Spleen (tissue), 11 donors: ENCODE measurements around the gene PMM2. TPM values are rescaled to one million over a fixed set of nuclear protein-coding genes. Genes with fewer than 3 reads are reported as not detected.
"Not testable (repeated sequence)": the region's sequence is repeated elsewhere in the genome, so short reads cannot be mapped to it uniquely, and the experiment has no call there.

Experiments used
- DNase-seq: peaks from one replicate; pipeline ENCODE4 v3.0.0-alpha.2; 2020
- H3K27ac ChIP-seq, 8 donors: fragments of 200-600 bp; sonication (generic) in 7 of 8; 1 replicate in 4 of 8; 2 replicates in 4 of 8; pipeline versions ENCODE4 v1.5.0 to v1.8.0; 2016 to 2021; ENCODE audit warnings: inconsistent platforms in 4 of 8, mild to moderate bottlenecking in 4 of 8, moderate library complexity in 1 of 8
- H3K27me3 ChIP-seq, 7 donors: fragments of 200-600 bp; sonication (generic) in 6 of 7; replicated peaks in 1 of 7; 1 replicate in 4 of 7; 2 replicates in 3 of 7; pipeline versions ENCODE4 v1.5.0 to v1.8.0; 2016 to 2021; ENCODE audit warnings: inconsistent platforms in 3 of 7, mild to moderate bottlenecking in 1 of 7
- H3K36me3 ChIP-seq, 6 donors: fragments of 200-600 bp; sonication (generic) in 5 of 6; 1 replicate in 4 of 6; 2 replicates in 2 of 6; pipeline versions ENCODE4 v1.5.0 to v1.8.0; 2016 to 2021; ENCODE audit warnings: inconsistent platforms in 2 of 6
- H3K4me1 ChIP-seq, 6 donors: fragments of 200-600 bp; sonication (generic) in 5 of 6; 1 replicate in 3 of 6; 2 replicates in 3 of 6; pipeline versions ENCODE4 v1.5.0 to v1.8.0; 2016 to 2021; ENCODE audit warnings: inconsistent platforms in 3 of 6
- H3K4me3 ChIP-seq, 8 donors: fragments of 200-600 bp; sonication (generic) in 7 of 8; 1 replicate in 4 of 8; 2 replicates in 4 of 8; pipeline versions ENCODE4 v1.5.0 to v1.8.0; 2016 to 2021; ENCODE audit warnings: inconsistent platforms in 4 of 8, mild to moderate bottlenecking in 4 of 8, moderate library complexity in 2 of 8
- H3K9me3 ChIP-seq, 8 donors: fragments of 200-600 bp; sonication (generic) in 7 of 8; 1 replicate in 4 of 8; 2 replicates in 4 of 8; pipeline versions ENCODE4 v1.5.0 to v1.8.0; 2016 to 2021; ENCODE audit warnings: inconsistent platforms in 4 of 8
- CTCF ChIP-seq, 11 experiments: fragments of 200-600 bp in 7 of 11; fragments of 450-650 bp in 4 of 11; sonication (generic) in 4 of 11; IDR thresholded peaks in 8 of 11; conservative IDR thresholded peaks in 3 of 11; 1 replicate in 7 of 11; 2 replicates in 4 of 11; pipeline versions ENCODE4 v1.4.0 to v1.8.0; 2016 to 2021; ENCODE audit warnings: antibody characterized with exemption in 11 of 11, inconsistent platforms in 4 of 11, mild to moderate bottlenecking in 1 of 11
- POLR2A ChIP-seq, 3 donors: fragments of 450-650 bp; IDR thresholded peaks; one replicate each; pipeline ENCODE4 v1.5.1; 2017; ENCODE audit warnings: antibody characterized with exemption in 3 of 3, mild to moderate bottlenecking in 1 of 3
- POLR2AphosphoS5 ChIP-seq, 3 donors: sonication (generic); formaldehyde crosslinking; IDR thresholded peaks; one replicate each; pipeline ENCODE4 v1.5.1; 2017; ENCODE audit warnings: antibody characterized with exemption in 3 of 3
- WGBS, 5 donors: extraction: QIAGEN DNeasy Blood & Tissue Kit in 3 of 5; methylation state at CpG; one replicate each; pipeline versions ENCODE4 v1.1.5 to v1.1.7; 2013 to 2018; 5-methylcytosine and 5-hydroxymethylcytosine counted together
- intact Hi-C: fragments of 100-400 bp; cut with DNase I; formaldehyde crosslinking; loops from one replicate; pipeline ENCODE4 v1.15.0; 2023; ENCODE audit warnings: low total_unique reads
- polyA plus RNA-seq, 3 donors: library from polyadenylated mRNA; stranded (reverse); fragments of 200-250 nt; gene quantifications; one replicate each; pipeline ENCODE4 v1.2.1, GENCODE V29; 2013
- total RNA-seq, 7 donors: library from RNA; depleted of rRNA in 3 of 7; stranded (reverse); fragments of >200 nt in 3 of 7; fragmentation: NEBNext Ultra II Directional in 4 of 7; extraction: Animal tissue kit (Norgen Biotek cat#: 25700) in 4 of 7; gene quantifications; one replicate each; pipeline versions ENCODE4 v1.1.0 to v1.2.1, GENCODE V29; 2016 to 2021
- donor health status: healthy with polysubstance abuse.
- donor health status: DM: no; HTN: no; CAD: no; lungs with moderate emphysema.
- donor health status: DM: no; HTN: no; CAD: no.
- donor health status: Bipolar disorder and iron deficiency.
- donor health status: healthy.
- donor health status: DM: no; HTN: no; CAD: no.
- donor health status: DM: yes; HTN: yes; CAD: no.

PMM2 gene
- total and polyA plus RNA-seq, 10 donors, result 13.0 to 38.8 (median 30.8) TPM

- Histone ChIP-seq H3K36me3 (peaks cover 0 to 90% (median 28%) of the 10 kb centered on the region in 6 donors), H3K4me1 (no peaks in the 10 kb centered on the region), H3K27ac (no peak overlapping the region), H3K9me3 (peaks cover 0 to 4% (median 0%) of the 10 kb centered on the region in 8 donors), H3K27me3 (no peaks in the 10 kb centered on the region), H3K4me3 (no peak overlapping the region)
- peak; percentile 7 for DNase-seq
- 89 to 95% (median 94%) methylated on average over 7 of the region's 7 CpGs for WGBS, 5 donors
- TF ChIP-seq CTCF (IDR thresholded peaks at IDR 0.05 in 8 of 11, conservative IDR thresholded peaks at IDR 0.05 in 3 of 11) (no peak), POLR2AphosphoS5 (IDR thresholded peaks at IDR 0.05) (no peak), POLR2A (IDR thresholded peaks at IDR 0.05) (no peak)
- intact Hi-C loops, result no loop called here
Observed at GRCh38 chr16:8777217-8777616, 20.4 kb upstream of the PMM2 start.

GRCh38 chr16:8781797-8782196 lies 15.8 kb upstream of the PMM2 start:
- 92 to 95% (median 93%) methylated on average over 8 of the region's 8 CpGs for WGBS, 5 donors

GRCh38 chr16:8782673-8783072 lies 15.0 kb upstream of the PMM2 start:
- 65 to 81% (median 74%) methylated on average over 6 of the region's 6 CpGs for WGBS, 5 donors
- no peak overlapping the region for H3K27ac ChIP-seq
- intact Hi-C loops, result loop anchor here (10.0 kb wide), 1 partner anchor 108 kb away; the partner anchor contains the start of gene ABAT
- H3K4me1 ChIP-seq, result no peaks in the 10 kb centered on the region
- no peak for TF ChIP-seq POLR2A (IDR thresholded peaks at IDR 0.05)
- no peak for TF ChIP-seq POLR2AphosphoS5 (IDR thresholded peaks at IDR 0.05)
- no peak for TF ChIP-seq CTCF (IDR thresholded peaks at IDR 0.05 in 8 of 11, conservative IDR thresholded peaks at IDR 0.05 in 3 of 11)
- no peaks in the 10 kb centered on the region for H3K27me3 ChIP-seq
- peaks cover 0 to 42% (median 4%) of the 10 kb centered on the region in 6 donors for H3K36me3 ChIP-seq
- no peak overlapping the region for H3K4me3 ChIP-seq
- H3K9me3 ChIP-seq, result no peaks in the 10 kb centered on the region
- DNase-seq, result no peak

More at GRCh38 chr16:8781797-8782196, 15.8 kb upstream of the PMM2 start:
- H3K36me3 ChIP-seq, result peaks cover 0 to 51% (median 7%) of the 10 kb centered on the region in 6 donors
- no peak for TF ChIP-seq CTCF (IDR thresholded peaks at IDR 0.05 in 8 of 11, conservative IDR thresholded peaks at IDR 0.05 in 3 of 11)
- no peak for TF ChIP-seq POLR2AphosphoS5 (IDR thresholded peaks at IDR 0.05)
- TF ChIP-seq POLR2A (IDR thresholded peaks at IDR 0.05), result no peak
- no peak overlapping the region for H3K4me3 ChIP-seq
- H3K9me3 ChIP-seq, result no peaks in the 10 kb centered on the region
- DNase-seq, result no peak
- H3K27me3 ChIP-seq, result no peaks in the 10 kb centered on the region
- intact Hi-C loops, result loop anchor here (10.0 kb wide), 1 partner anchor 107 kb away; the partner anchor contains the start of gene ABAT
- H3K4me1 ChIP-seq, result no peaks in the 10 kb centered on the region
- no peak overlapping the region for H3K27ac ChIP-seq

GRCh38 chr16:8785408-8785807 lies 12.2 kb upstream of the PMM2 start:
- Histone ChIP-seq H3K4me1 (no peaks in the 10 kb centered on the region), H3K27ac (no peak overlapping the region), H3K36me3 (peaks cover 0 to 16% (median 0%) of the 10 kb centered on the region in 6 donors), H3K4me3 (no peak overlapping the region), H3K9me3 (no peaks in the 10 kb centered on the region), H3K27me3 (no peaks in the 10 kb centered on the region)
- intact Hi-C loops, result loop anchor here (10.0 kb wide), 1 partner anchor 111 kb away; the partner anchor contains the start of gene ABAT
- TF ChIP-seq POLR2A (IDR thresholded peaks at IDR 0.05), result no peak
- TF ChIP-seq CTCF (IDR thresholded peaks at IDR 0.05 in 8 of 11, conservative IDR thresholded peaks at IDR 0.05 in 3 of 11), result no peak
- TF ChIP-seq POLR2AphosphoS5 (IDR thresholded peaks at IDR 0.05), result no peak
- DNase-seq, result no peak
- WGBS, 5 donors, result 75 to 91% (median 84%) methylated on average over 6 of the region's 6 CpGs

- not testable (repeated sequence) for DNase-seq, H3K4me1 ChIP-seq, H3K9me3 ChIP-seq, H3K27me3 ChIP-seq, H3K4me3 ChIP-seq, H3K27ac ChIP-seq
- intact Hi-C loops, result loop anchor here (10.0 kb wide), 1 partner anchor 112 kb away; the partner anchor contains the start of gene ABAT
- peaks cover 0 to 13% (median 0%) of the 10 kb centered on the region in 6 donors for H3K36me3 ChIP-seq
- WGBS, 5 donors, result 86 to 90% (median 88%) methylated on average over 11 of the region's 11 CpGs
Observed at GRCh38 chr16:8786316-8786715, 11.3 kb upstream of the PMM2 start.
